22Rv1 (cell line): ENCODE data around the gene C10orf71.

Source experiments
- H3K27ac ChIP-seq: fragments of 450-650 bp; 2 replicates; pipeline ENCODE4 v1.5.1; 2017
- CTCF ChIP-seq: fragments of 450-650 bp; IDR thresholded peaks from 2 replicates; pipeline ENCODE4 v1.5.1; 2017; ENCODE audit warnings: mild to moderate bottlenecking
- ZFX ChIP-seq: fragments of 450-650 bp; IDR thresholded peaks from 2 replicates; pipeline ENCODE4 v1.6.1; 2017; ENCODE audit warnings: antibody characterized with exemption, borderline replicate concordance

C10orf71 gene

GRCh38 chr10:49329146-49329505, 30.2 kb downstream of the C10orf71 start:
- H3K27ac ChIP-seq, result no peak overlapping the region
- no peak for TF ChIP-seq ZFX
- TF ChIP-seq CTCF, result no peak

GRCh38 chr10:49330127-49330665, 31.2 kb downstream of the C10orf71 start:
- TF ChIP-seq CTCF (no peak), ZFX (no peak)
- H3K27ac ChIP-seq, result no peak overlapping the region

- H3K27ac ChIP-seq, result no peak overlapping the region
- TF ChIP-seq CTCF (no peak), ZFX (no peak)
Observed at GRCh38 chr10:49331431-49331830, 32.5 kb downstream of the C10orf71 start.

- no peak overlapping the region for H3K27ac ChIP-seq
- TF ChIP-seq CTCF (no peak), ZFX (no peak)
Observed at GRCh38 chr10:49332333-49332732, 33.4 kb downstream of the C10orf71 start.

- no peak overlapping the region for H3K27ac ChIP-seq
- TF ChIP-seq ZFX, result no peak
- TF ChIP-seq CTCF, result no peak
Observed at GRCh38 chr10:49332768-49333167, 33.8 kb downstream of the C10orf71 start.

GRCh38 chr10:49333192-49333591, 34.2 kb downstream of the C10orf71 start:
- no peak overlapping the region for H3K27ac ChIP-seq
- TF ChIP-seq ZFX (no peak), CTCF (no peak)

- H3K27ac ChIP-seq, result no peak overlapping the region
- no peak for TF ChIP-seq CTCF
- no peak for TF ChIP-seq ZFX
Observed at GRCh38 chr10:49334964-49335363, 36.0 kb downstream of the C10orf71 start.
